Stimulated activated CD8-positive, alpha-beta memory T cell treated with anti-CD3 and anti-CD28 coated beads, Interleukin-15, amount 100 ng/mL, for 24 hours (primary cell): ENCODE measurements around the gene PNPT1.
"Not testable (repeated sequence)": the region's sequence is repeated elsewhere in the genome, so short reads cannot be mapped to it uniquely, and the experiment has no call there.

ENCODE experiments used
- DNase-seq: peaks from one replicate; pipeline ENCODE4 v3.0.0-alpha.2; 2020; ENCODE audit warnings: low read depth

PNPT1 gene

DNA sequence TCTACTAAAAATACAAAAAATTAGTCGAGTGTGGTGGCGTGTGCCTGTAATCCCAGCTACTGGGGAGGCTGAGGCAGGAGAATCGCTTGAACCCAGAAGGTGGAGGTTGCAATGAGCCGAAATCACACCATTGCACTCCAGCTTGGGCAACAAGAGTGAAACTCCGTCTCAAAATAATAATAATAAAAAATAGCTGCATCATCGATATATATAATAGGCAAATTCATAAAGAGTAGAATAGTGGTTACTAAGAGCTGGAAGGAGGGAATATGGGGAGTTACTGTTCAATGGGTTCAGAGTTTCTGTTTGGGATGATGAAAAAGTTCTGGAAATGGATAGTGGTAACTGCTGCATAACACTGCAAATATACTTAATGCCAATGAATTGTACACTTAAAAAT is 96.8 kb downstream of the PNPT1 start:
- not testable (repeated sequence) for DNase-seq

DNA sequence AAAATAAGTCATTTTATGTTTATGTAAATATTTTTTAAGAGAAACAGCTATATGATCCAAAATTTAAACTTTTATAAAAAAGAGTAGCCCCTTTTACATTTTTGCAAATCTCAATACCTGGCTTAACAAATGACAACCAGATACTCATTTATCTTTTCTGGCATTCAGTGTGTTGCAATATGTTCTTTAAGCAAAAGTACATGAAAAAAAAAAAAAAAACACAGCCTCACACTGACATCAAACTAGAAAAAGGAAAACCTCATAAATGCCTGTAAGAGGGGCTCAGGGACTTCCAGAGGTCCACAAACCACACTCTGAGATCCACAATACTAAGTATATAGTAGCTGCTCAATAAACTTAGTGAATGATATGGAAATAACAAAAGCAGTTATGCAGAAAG is 98.1 kb downstream of the PNPT1 start:
- no peak for DNase-seq

DNA sequence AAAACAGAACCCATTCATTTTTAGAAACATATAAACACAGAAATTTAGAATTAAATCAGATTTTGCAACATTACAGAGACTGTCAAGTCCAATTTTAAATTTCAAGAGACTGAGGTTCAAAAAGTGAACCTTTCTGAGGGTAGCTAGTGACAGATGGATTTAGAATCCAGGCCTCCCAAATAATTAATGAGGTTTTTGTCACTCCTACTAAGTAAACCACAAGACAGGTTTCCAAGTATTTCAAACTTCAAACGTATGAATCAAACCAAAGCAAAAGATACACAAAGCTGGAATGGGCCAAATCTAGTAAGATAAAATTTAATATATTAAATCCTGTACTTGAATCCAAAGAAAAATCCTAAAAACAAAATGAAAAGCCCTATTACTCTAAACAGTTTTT is 101.5 kb downstream of the PNPT1 start:
- no peak for DNase-seq

DNA sequence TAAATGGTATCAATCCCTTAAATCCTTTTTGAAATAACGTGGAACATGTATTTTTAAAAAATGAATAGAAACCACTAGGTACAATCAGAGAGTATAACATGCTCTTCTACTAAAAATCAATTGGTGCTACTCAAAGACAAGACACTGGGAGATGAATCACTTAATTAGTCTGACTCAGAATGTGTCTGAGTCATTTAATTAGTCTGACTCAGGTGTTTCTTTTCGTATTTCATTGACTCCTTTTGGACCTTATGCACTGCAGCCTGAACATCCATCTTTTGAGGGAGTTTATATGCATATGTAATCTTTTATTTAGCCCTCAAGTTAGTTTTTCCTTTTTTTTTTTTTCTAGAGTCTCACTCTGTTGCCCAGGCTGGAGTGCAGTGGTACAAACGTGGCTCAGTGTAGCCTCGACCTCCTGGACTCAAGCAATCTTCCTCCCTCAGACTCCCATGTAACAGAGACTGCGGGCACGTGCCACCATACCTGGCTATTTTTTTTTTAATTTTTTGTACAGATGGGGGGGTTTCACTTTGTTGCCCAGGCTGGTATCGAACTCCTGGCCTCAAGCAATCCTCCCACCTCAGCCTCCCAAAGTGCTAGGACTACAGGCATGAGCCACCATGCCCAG is 102.7 kb downstream of the PNPT1 start:
- DNase-seq: no peak

DNA sequence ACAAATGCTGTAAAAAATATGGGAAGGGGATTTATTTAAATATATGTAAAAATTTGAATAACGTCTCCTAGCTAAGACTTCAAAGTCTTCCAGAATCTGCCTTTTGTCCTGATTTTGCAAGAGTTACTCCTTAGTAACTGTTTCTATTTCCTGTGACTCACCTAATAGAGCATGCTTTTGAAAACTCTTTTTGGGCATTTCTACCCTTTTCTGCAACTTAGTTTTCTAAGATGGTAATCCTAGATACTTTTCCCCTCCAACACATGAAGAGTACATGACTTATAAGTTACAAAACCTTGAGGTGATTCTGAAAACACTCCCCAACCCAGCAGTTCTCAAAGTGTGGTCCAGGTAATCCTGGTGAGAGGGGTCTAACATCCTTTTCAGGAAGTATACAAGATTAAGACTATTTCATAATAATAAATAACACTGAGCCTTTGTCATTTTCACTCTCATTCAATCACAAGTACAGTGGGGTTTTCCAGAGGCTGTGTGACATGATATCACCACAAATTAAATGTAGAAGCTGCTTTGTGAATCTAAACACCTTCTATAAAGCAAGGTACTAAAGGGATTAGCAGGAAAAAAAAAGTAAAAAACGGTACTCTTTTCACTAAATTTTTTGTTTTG is 108.1 kb downstream of the PNPT1 start:
- no peak for DNase-seq
